HG03354 (cell line): Measurements from ENCODE around the gene IFIT1B.
"Not testable (repeated sequence)": the region's sequence is repeated elsewhere in the genome, so short reads cannot be mapped to it uniquely, and the experiment has no call there.

Experiments used
- ATAC-seq: cut with Tn5 transposase; IDR thresholded peaks from one replicate; pipeline ENCODE4 v1.9.1; 2021; ENCODE audit warnings: mild to moderate bottlenecking; ENCODE audit not compliant: unreplicated experiment, poor library complexity, severe bottlenecking

IFIT1B gene

DNA sequence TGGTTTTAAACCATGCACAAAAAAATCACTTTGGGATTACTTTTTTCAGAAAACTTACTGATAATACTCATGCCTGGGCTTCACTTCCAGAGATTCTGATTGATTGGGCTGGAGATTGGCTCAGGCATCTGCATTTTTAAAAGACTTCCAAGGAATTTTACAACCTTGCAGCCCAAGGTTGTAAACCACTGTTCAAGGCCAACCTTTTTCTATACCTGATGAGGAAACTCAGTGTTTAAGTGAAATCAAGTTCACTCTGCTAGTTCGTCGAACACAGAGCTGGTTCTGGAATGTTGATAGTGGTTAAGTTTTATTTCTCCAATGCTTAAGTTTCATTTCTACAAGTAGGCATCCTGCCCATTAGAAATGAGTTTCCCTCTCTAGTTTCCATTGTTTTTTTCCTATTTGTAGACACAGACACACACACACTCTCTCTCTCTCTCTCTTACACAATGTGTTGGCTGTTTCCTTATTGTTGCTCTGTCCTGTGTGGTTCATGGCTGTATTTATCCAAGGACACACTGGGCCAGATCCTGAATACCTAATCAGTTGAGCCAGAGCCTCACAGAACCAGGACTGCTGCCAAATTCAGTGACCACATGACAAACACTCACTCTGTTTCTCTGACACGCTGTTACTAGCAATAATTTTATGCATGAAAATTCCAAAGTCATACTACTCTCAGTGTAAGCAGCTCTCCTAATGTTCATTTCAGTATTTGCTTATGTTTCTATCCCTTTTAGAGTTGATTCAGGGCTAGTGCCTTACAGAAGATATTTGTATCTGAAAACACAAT lies 3.7 kb upstream of the IFIT1B start:
- ATAC-seq = no peak

DNA sequence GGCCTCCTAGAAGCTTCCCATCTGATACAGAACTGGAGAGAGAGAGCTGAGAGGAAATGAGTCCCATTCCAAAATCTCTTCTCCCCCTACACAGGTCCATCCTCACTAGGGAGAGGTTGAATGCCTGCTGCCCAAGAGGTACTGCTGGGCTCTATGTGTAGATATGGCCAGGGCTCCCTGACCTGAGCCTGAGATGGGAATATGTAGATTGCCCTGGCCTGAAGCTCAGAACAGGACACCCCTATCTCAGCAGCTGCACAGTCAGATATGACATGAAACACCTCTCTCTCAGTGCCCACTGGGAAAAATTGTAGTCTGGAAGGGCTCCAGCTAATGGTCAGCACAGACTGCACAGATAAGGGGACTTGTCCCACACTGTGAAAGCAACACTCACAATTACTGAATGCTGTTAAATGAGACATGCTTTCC lies 3.1 kb upstream of the IFIT1B start:
- ATAC-seq = no peak

DNA sequence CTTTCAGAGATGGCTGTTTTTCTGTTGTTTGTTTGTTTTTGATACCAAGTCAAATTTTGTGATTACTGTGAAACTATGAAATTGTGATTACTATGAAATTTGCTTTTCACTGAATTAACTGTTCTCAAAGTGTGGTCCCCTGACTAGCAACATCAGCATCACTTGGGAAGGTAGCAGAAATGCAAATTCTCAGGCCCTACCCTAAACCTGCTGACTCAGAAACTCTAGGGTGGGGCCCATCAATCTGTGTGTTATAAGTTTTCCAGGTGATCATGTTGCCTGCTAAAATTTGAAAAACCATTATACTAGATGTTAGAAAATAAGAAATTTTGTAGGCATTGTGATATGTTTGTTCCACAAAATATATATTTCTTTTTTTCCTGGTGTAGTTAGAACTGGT lies 1.2 kb downstream of the IFIT1B start:
- ATAC-seq = no peak

DNA sequence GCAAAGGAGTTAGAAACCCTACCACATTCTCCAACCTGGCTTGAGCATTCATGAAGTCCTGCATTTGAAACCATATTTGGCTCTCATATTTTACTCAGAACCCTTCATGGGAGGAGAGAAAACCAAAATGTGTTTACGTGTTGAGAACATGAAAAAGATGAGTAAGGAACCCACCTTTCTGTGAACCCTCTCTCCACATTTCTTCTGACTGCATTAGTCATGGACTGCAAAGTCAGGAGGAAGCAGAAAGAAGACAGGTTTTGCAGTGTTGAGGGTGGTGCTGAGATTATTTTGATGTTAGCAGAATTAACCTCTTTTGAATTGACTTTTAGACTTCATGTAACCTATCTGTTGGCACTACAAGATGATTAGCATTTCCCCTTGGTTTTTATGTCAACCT lies 4.9 kb downstream of the IFIT1B start:
- no peak for ATAC-seq

DNA sequence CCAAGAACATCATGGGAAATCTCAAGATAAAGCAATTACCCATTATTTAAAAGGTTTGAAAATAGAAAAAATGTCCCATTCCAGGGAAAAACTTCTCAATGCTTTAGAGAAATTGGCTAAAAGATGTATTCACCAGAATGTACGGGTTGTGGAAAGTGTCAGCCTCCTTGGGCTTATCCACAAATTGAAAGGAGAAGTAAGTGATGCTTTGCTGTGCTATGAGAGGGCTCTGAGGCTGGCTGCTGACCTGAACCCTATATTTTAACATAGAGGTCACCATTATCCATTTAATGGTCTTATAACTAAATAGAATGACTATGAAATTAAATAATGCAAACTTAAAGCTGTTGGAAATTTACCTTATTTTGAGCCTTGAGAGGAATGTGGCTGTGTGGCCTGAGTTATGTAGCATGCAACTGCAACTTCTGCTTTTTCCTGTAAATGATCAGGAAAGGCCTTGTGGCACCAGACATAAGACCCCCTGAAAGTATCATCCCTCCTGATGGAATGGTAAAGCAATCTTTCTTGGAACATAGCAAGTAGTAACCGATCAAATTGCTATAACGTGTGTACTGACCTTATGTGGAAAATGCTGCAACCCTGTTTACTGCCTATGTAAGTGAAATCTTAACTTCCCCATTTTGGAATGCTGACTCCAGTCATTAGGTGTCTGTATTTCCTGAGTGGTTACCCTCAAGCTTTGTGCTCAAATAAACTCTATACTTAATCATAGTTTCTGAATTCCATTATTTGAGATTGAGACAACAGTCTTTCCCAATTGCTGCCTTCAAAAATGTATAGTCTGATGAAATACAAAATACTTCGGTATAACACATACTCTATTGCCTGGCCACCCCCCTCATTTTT lies 6.9 kb downstream of the IFIT1B start:
- ATAC-seq = no peak

DNA sequence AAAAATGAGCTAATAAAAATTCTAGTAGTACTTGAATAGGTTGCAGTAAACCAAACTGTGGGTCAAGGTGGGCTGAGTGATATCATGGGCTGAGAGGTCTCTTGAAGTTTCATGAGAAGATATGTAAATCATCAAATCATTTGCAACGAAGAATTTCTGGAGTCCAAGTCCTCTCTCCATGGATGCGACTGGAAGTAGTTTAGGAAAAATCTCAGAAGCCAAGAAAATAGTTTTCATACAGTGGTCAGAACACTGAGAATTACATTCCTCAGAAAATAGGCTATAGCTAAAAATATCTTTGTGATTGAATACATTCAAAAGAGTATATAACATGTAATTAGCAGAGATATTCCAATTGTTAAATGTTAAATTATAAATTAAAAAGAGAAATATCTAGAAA lies 10.9 kb downstream of the IFIT1B start:
- ATAC-seq = no peak

DNA sequence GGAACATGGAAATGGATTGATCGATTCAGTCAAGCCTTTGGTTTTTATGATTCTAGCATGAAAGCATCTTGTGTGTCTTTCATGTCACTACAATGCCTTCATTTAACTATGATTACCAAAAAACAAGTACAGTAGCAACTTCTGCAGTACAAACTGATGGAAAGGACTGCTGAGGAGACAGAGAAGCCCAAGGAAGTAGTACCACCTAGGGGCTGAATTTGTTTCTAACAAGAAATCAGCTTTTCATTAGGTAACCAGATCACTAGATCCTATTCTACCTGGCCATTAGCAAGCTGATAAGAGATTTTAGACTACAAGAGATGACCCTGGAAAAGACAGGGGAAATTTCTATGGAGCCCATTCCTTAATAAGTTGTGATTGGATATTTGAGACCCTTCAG lies 11.4 kb downstream of the IFIT1B start:
- ATAC-seq = no peak

DNA sequence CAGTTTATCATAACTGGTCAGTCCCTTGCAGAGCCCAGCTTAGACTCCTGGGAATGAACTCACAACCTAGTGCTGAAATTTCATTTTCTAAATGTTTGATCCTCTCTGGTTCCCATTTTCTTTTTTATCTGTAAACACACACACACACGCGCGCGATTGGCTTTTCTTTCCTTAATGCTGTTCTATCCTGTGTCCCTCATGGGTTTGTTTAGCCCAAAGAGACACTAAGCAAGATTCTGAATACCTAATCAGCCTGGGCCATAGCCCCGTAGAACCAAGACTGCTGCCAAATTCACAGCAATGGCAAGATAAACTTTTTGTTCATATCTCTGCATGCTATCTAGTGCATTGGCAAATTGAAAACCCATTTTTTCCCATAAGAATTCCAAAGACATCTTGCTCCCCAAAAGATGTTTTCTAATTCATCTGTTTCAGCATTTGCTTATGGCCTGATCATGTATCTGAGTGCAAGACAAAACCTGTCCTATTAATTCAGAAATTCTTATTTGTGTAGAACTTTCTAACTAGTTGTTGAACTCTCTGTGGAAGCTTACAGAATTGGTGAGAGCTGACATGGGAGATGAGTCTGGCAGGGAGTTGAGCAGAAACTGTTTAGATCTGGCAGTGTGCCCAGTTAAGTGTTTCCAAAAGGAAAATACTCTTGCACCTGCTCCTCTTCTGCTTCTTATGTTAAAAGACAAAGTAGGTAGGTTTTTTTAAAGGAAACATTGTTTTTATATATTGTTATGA lies 12.8 kb downstream of the IFIT1B start:
- no peak for ATAC-seq

DNA sequence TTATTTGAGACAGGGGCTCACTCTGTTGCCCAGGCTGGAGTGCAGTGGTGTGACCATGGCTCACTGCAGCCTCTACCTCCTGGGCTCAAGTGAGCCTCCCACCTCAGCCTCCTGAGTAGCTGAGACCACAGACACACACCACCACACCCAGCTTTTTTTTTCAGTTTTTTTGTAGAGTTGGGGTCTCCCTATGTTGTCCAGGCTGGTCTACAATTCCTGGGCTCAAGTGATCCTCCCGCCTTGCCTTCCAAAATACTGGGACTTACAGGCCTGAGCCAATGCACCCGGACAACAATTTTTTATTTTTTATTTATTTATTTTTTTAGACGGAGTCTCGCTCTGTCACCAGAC lies 13.3 kb downstream of the IFIT1B start:
- ATAC-seq = not testable (repeated sequence)

DNA sequence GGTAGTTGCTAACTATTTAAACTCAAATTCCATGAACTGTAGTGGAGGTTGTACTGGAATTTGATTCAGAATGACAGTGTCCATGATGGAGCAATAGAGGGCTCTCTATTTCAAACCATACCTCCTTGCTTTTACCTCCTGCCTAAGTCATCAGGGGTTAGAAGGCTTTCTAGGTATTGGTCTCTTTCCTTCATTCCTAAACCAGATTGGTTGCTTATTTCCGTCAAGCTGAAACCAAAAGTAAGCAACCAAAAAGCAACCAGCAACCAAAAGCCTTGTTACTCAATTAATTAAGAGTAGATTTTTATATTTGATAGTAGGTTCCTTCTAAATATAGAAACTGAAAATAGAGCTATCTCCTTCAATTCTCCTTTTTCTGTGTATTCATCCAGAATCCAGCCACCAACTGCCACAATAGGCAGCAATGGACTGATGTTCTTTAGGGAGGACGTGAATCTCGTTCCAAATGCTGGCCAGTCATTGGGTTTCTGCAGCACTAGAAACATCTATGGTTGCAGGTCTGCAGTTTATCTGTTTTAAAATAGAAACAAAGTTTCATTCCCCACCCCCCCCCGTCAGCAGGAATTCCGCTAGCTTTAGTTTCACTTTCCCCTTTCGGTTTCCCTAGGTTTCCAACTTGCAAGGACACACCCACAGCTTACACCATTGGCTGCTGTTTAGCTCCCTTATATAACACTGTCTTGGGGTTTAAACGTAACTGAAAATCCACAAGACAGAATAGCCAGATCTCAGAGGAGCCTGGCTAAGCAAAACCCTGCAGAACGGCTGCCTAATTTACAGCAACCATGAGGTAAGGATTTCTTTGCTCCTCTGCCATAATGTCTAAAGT lies 14.3 kb downstream of the IFIT1B start, which contains the start of gene IFIT1:
Gene IFIT1, plus strand, starts transcription at position 717 of the 850 bp plus-strand sequence. Its CDS starts 90 bp downstream, at position 807.
- peak; percentile 85 for ATAC-seq

DNA sequence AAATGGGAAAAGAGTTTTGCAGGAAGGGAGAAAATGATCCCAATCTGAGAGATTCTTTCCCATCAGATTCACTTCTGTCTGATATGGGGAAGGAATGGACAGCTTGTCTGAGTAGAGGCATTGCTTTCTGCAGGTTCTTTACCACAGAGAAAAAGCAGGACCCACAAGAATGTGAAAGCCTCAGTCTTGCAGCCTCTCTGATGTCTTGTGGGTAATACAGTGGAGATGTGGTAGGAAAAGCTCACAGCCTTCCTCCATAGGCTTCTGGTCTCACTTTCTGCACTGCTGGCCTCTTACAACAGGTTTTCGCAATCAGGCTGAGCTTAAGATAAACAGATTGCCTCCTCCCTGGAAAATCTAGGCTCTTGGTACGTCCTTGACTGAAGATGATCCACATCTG lies 15.1 kb downstream of the IFIT1B start:
- ATAC-seq = peak; percentile 44

DNA sequence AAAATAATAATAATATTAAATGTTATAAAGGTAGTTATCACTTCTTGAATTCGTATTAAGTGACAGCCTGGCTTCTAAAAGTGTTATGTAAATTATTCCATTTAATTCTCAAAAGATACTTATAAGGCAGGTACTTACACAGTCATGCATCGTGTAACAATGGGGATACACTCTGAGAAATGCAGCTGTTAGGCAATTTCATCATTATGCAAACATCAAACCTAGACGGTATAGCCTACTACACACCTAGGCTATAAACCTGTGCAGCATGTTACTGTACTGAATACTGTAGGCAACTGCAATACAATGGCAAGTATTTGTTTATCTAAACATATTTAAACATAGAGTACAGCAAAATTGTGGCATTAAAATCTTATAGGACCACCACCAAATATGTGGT lies 16.0 kb downstream of the IFIT1B start:
- ATAC-seq = no peak

DNA sequence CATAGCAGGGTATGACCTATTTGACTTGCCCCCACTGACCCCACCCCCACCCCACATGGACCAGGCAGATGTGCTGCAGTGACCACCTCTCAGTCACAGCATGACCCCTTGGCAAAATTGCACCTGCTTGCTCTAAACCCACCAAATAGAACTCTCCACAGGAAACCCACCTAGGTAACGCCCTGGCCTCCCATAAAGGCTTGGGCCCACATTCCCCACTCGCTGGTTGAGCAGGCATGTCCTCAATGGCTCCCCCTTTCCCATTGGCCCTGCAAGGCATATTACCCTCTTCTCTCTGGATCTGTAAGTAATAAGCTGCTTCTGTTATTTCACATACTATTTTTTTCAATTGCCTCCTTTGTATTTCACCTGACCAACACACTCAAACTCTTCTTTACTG lies 17.3 kb downstream of the IFIT1B start:
- ATAC-seq = no peak

DNA sequence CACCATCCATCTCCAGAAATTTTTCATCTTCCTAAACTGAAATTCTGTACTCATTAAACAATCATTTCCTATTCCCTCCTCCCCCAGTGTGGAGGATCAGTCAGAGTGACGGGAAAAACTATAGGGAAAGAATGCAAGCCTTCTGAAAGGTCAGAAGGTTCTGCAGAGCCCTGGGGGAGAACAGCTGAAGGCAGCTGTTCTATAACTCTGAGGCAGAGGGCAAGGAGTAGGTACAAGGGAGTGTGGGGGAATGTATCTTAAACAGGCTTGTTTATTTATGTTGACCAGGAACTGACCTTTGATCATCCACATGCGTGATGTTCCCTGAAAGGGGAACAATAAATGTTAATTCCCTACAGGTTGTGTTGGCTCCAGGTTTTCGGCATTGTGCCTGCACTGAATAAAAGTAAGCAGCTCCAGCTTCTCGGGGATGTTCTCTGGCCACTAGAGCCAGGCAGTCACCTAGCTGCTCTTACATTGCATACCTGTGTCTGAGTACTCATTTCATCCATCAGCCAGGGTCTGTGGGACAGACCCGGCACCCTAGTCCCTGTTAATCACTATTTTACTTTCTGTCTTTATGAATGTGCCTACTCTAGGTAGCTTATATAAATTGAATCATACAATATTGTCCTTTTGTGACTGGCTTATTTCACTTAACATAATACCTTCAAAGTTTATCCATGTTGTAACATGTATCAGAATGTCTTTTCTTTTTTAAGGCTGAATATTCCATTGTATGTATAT lies 20.3 kb downstream of the IFIT1B start:
- no peak for ATAC-seq

DNA sequence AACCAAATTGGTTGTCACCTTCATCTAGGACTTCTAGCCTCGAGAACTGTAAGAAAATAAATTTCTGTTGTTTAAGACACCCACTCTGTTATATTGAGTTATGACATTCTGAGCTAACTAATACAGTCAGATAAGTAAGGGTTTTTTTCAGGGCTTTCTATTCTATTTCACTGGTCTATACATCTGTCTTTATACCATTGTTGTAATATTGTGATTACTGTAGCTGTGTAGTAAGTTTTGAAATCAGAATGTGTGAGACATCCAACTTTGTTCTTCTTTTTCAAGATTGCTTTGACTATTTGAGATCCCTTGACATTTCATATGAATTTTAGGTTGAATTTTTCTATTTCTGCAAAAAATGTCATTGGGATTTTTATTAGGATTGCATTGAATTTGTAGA lies 22.1 kb downstream of the IFIT1B start:
- no peak for ATAC-seq

DNA sequence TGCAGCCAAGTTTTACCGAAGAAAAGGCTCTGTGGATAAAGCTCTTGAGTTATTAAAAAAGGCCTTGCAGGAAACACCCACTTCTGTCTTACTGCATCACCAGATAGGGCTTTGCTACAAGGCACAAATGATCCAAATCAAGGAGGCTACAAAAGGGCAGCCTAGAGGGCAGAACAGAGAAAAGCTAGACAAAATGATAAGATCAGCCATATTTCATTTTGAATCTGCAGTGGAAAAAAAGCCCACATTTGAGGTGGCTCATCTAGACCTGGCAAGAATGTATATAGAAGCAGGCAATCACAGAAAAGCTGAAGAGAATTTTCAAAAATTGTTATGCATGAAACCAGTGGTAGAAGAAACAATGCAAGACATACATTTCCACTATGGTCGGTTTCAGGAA lies 25.2 kb downstream of the IFIT1B start:
- ATAC-seq = no peak

DNA sequence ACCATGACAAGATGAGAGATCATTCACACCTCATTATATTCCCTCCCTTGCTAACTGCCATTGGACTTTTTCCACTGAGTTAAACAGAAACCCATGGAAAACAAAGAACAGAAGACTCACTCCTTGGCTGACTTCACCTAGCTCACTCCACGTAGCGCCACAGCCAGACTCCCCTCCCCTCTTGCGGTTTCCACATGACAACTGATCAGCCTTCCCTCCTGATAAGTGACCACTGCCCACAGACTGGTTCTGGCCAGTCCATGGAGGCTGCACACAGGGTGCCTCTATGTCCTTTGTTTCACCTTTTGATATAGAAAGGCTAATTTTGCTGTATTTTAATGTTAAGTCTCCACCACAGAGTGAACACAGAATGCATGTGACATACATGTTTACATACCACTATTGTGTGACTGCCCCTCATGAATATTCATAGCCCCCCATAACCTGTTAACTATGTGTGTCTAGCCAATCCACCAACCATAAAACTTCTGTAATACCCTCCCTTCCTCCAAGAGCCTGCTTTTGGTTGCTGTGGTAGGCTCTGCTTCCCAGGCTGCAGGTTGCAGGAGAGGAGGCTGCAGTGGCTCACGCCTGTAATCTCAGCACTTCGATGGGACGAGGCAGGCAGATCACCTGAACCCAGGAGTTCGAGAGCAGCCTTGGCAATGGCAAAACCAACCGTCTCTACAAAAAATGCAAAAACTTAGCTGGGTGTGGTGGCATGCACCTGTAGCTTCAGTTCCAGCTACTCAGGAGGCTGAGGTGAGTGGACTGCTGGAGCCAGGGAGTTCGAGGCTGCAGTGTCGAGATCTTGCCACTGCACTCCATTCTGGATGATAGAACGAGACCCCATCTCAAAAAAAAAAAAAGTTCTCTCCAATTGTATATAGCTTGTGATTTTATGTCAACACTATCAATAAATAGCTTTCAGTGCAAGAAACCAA lies 26.5 kb downstream of the IFIT1B start:
- no peak for ATAC-seq

DNA sequence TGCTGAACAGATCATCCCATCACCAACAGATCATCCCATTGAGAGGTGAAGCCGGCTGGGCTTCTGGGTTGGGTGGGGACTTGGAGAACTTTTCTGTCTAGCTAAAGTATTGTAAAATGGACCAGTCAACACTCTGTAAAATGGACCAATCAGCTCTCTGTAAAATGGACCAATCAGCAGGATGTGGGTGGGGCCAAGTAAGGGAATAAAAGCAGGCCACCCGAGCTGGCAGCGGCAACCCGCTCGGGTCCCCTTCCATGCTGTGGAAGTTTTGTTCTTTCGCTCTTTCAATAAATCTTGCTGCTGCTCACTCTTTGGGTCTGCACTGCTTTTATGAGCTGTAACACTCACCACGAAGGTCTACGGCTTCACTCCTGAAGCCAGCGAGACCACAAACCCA lies 28.3 kb downstream of the IFIT1B start:
- not testable (repeated sequence) for ATAC-seq
